ENCODE results near the gene BCO1.

DNA sequence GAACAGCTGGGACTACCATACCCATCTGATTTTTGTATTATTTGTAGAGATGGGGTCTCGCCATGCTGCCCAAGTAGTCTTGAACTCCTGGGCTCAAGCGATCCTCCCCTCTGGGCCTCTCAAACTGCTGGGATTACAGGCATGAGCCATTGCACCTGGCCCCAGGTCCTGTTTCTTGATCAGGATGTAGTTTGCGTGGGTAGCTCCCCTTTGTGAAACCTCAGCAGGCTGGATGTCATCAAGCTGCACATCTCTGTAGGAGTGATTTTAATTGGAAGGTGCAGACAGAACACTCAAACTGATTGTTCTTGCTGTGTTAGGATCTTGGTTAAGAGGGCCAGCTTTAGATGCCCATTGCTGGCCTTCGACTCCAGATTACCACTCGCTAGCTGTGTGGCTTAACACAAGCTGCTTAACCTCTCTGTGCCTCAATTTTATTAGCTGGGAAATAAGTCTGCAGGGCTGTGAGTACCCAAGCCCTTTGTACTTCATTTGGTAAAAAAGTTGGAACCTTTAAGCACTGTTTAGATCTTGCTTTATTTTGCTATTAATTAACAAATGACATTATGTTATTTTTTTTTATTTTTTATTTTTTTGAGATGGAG lies 16.5 kb downstream of the BCO1 start:
- TF ChIP-seq, protein P1, sequence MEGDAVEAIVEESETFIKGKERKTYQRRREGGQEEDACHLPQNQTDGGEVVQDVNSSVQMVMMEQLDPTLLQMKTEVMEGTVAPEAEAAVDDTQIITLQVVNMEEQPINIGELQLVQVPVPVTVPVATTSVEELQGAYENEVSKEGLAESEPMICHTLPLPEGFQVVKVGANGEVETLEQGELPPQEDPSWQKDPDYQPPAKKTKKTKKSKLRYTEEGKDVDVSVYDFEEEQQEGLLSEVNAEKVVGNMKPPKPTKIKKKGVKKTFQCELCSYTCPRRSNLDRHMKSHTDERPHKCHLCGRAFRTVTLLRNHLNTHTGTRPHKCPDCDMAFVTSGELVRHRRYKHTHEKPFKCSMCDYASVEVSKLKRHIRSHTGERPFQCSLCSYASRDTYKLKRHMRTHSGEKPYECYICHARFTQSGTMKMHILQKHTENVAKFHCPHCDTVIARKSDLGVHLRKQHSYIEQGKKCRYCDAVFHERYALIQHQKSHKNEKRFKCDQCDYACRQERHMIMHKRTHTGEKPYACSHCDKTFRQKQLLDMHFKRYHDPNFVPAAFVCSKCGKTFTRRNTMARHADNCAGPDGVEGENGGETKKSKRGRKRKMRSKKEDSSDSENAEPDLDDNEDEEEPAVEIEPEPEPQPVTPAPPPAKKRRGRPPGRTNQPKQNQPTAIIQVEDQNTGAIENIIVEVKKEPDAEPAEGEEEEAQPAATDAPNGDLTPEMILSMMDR (tag by site-specific recombination; IDR thresholded peaks at IDR 0.05), result no peak
- TF ChIP-seq ZBTB21 (tag by site-specific recombination; IDR thresholded peaks at IDR 0.05) (no peak), ZNF184 (tag by site-specific recombination; IDR thresholded peaks at IDR 0.05) (no peak)
- TF ChIP-seq, protein P2, sequence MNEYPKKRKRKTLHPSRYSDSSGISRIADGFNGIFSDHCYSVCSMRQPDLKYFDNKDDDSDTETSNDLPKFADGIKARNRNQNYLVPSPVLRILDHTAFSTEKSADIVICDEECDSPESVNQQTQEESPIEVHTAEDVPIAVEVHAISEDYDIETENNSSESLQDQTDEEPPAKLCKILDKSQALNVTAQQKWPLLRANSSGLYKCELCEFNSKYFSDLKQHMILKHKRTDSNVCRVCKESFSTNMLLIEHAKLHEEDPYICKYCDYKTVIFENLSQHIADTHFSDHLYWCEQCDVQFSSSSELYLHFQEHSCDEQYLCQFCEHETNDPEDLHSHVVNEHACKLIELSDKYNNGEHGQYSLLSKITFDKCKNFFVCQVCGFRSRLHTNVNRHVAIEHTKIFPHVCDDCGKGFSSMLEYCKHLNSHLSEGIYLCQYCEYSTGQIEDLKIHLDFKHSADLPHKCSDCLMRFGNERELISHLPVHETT (tag by site-specific recombination; IDR thresholded peaks at IDR 0.05), result no peak
- TF ChIP-seq, protein P3, sequence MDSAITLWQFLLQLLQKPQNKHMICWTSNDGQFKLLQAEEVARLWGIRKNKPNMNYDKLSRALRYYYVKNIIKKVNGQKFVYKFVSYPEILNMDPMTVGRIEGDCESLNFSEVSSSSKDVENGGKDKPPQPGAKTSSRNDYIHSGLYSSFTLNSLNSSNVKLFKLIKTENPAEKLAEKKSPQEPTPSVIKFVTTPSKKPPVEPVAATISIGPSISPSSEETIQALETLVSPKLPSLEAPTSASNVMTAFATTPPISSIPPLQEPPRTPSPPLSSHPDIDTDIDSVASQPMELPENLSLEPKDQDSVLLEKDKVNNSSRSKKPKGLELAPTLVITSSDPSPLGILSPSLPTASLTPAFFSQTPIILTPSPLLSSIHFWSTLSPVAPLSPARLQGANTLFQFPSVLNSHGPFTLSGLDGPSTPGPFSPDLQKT (IDR thresholded peaks at IDR 0.05; ENCODE audit: borderline replicate concordance, low read depth, low read length), result no peak

Measured in HEK293 (cell line).